Stimulated activated CD8-positive, alpha-beta memory T cell treated with anti-CD3 and anti-CD28 coated beads, Interleukin-15, amount 100 ng/mL, for 4 hours (primary cell): ENCODE data around the gene KRT81.

Source experiments
- DNase-seq, 2 donors: peaks; one replicate each; pipeline ENCODE4 v3.0.0-alpha.2; 2020; ENCODE audit warnings: low read depth in 2 of 2

Gene KRT81

DNA sequence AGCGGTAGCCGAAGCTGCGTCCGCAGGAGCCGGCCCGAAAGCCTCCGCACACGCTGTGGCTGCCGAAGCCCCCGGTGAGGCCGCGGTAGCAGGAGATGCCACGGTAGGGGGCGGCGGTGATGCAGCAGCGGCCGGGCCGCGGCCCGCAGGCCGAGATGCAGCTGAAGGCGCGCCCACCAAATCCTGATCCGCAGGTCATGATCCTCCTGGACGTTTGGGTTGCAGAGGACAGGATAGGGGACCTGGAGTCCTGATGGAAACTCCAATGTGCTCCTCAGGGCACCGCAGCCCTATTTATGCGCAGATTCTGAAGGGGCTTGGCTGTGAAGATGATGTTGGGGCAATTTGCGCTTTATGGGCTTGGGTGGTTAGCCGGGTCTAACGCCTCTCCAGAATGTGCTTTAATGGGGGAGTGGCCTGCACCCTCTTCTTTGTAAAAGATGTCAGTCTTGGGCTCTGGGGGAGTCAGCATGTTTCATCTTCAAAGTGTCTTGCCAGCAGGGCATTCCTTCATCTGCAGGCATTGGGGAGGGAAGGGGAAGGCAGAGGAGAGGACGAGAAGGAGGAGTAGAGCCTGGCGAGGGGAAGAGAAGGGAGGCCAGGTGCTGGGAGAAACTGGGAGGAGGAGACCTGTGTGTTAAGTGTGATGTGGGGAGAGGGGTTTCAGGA, at the start of gene KRT81:
TSS of gene KRT81 (minus strand) at position 268 of the 669 bp plus-strand sequence. CDS start at position 199, 69 bp downstream.
- no peak for DNase-seq

DNA sequence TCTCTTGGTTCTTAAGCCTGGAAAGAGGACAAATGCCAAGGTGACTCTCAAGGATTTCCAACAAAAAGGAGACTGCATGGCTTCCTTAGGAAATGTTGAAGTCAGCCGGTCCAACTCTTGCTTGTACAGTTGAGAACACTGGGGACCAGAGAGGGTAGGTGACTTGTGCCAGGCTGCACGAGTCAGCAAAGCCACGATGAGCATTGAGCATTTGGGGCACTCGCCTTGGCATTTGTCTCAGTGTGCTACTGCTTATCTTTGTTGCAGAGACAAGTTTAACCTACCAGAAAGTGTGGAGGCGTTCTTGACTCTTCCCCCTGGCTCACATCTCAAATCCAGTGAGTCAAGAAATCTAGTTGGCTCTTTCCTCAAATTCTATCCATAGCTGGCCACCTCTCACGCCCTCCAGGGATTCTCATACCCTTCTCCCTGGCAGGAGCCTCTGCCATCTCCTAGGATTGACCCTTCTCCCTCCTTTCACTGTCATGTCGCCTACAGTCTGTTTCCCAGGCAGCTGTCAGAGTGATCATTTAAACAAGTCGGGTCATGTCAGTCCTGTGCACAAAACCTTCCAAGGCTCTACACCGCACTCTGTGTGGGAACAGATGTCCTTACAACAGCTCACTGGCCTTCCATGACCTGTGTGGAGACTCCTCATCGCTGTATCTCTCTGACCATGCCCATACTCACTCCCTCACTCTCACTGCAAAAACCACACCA, 47.1 kb upstream of the KRT81 start:
- no peak for DNase-seq

DNA sequence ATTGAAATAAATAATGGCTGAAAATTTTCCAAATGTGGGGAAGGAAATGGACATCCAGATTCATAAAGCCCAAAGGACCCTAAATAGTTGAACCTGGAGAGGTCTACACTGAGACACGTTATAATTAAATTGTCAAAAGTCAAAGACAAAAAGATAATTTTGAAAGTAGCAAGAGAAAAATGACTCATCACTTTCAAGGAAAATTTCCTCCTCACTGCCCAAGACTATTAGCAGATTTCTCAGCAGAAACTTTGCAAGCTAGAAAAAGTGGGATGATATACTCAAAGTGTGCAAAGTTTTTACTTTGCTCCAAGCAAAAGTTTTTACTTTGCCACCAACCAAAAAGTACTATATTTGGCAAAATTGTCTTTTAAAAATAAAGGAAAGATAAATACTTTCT, 45.7 kb upstream of the KRT81 start:
- DNase-seq, result no peak

DNA sequence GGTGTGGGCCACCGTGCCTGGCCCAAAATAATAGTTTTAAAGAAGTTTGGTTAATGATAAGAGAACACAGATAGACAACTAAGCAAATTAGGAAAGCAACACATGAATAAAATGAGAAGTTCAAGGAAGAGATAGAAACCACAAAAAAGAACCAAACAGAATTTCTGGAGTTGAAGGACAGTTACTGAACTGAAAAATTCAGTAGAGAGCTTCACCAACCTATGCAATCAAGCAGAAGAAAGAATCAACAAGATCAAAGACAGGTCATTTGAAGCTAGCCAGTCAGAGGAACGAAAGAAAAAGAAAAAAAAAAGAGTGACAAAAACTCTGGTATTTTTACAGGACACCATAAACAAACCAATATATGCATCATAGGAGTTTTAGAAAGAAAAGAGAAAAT, 45.3 kb upstream of the KRT81 start:
- DNase-seq, result no peak

- DNase-seq, result no peak
These were observed 44.4 kb upstream of the KRT81 start for GRCh38 chr12:52335598-52336262.

DNA sequence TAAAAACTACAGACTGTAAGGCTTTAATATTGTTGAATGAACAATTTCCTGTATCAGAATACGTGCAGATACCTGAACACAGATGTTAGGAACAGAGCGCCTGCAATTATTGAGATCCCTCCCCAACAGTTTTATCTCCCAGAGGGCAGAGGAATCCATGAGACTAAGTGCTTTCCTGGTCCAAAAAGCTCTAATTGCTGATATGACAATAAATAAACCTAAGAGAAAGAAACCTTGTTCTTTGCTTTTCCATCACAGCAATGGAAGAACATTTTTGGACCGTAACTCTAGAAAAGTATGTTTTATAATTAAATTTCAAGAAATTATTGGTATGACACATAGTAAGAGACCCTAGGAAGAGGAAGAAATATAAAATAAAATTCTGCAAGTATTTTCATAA, 42.9 kb upstream of the KRT81 start:
- no peak for DNase-seq

DNA sequence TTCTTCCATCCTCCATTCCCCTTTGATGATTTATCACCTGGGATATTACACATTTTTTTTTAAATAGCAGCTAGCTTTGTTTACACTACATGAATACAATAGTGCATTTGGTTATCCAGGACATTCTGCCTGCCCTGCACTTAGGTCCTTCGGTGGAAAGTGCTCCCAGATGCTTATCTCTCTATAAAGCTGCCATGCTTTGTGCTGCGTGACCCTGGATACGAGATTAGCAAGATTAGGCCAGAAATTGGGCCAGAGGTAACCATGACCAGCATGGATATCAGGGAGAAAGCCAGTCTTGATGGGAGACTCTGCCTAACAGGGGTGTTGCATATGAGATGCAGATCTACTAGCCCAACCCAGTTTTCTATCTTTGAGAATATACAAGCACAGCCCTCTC, 42.0 kb upstream of the KRT81 start:
- no peak for DNase-seq

DNA sequence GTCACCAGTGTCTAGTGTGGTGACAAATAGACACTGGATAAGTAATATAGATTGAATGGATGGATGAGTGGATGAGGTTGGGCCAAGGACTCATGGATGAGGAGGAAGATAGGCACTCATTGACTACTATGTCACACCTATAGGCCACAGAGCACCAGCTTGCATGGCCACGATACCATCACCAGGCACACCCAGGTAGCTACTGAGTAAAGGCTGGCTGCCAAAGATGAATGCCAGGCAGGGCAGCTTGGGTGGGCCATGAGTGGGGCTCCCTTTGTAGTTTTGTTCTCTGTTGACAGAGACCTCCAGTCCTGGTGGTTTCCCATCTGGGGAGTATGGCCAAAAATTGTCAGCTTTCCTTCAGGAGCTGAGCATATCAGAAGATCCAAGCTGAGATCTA, 41.0 kb upstream of the KRT81 start:
- DNase-seq, result no peak

DNA sequence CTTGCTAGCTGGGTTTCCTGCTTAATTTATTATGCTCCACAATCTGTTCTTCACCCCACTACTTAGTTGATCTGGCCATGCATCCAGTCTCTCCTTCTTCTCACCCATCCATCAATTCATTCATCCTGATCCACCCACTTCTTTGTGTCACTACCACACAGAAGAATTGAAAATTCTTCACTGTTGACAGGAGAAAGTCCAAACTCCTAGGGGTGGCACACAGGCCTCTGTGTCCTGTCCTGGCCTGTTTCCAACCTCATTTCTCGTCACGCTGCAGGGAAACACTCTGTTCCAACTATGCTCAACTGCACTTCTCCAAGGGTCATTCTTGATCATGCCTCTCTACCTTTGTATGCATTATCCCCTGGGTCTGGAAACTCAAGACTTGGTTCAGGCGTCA, 40.5 kb upstream of the KRT81 start:
- DNase-seq, result no peak

DNA sequence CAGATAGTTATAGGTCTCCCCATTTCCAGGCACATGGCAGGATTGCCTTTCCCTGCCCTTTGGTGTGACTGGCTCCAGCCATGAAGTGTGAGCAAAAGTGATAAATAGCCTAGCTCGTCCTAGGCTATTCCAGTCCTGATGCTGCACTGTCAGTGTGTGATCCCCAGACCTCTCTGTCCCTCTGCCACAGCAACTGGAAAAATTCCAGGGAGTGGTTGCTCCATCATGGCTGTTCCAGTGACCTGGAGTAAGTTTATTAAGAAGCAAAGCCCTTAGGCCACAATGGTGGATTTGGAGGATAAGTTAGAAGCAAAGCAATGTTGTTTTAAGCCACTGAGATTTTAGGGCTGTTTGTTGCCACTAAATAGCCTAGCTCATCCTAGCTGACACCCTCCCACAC, 39.7 kb upstream of the KRT81 start:
- DNase-seq, result no peak

DNA sequence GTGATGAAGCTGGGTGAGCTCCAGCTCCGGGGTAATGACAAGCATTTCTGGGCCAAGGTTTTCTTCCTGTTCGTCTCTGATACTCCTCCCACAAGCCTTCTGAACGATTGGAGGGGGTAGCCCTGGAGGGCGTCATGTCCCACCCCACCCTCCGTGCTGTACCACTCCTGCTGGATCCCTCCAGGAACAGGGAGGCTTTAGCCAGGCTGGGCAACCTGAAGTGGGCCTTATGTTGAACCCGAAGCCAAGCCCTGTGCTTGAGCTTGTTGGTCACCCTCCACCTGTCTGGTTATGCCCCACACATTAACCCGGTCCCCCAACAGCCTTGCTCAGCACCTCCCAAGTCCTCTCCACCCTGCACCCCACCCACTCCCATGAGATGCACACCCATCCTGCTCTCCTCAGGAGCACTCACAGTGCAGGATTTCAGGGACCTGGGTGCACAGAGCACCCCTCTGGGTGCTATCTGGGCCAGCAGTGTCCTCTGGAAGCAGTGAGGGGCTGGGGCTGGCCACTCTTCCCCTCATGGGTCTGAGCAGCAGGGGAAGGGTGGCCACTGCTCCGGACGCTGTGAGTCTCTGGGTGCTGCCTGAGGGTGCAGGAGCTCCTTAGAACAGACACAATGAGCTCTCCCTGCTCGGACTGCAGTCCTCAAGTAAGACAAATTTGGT, 36.6 kb upstream of the KRT81 start:
- DNase-seq, result no peak

DNA sequence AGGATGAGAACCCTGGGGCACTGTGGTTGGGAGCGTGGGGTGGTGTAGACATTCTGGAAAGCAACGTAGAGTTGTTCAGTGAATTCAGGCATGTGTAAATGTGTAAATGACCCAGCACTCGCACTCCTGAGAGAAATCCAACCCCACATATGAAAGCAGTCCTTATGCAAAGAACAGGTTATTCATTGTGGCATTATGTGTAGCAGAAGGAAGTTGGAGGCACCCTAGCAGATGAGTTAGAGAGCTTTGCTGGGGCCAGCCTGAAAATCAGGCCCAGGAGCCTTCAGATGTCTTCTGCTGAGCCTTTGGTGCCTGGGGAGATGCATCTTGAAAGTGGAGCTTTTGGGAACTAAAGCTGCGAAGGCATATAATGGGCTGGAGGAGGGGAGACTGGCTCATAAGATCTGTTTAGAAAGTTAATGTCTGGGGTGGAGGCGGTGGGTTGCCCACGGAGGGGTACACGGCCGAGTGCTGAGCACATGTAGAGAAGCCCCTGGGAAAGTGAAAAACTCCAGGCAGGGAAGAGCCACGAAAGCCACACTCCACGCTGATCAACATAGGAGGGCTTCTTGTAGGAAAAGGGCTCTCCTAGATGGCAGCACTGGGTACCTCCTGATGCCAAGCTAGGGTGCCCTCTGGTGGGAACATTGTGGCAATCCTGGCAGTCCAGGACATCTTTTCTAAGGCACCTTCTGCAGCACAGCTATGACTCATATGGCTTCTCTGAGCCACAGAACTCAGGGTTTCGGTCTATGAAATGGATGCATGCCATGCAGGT, 35.9 kb upstream of the KRT81 start:
- peak; percentile 52 to 72 for DNase-seq

GRCh38 chr12:52324153-52324444, 32.8 kb upstream of the KRT81 start:
- DNase-seq, result no peak

GRCh38 chr12:52323416-52324152, 32.2 kb upstream of the KRT81 start:
- no peak for DNase-seq

DNA sequence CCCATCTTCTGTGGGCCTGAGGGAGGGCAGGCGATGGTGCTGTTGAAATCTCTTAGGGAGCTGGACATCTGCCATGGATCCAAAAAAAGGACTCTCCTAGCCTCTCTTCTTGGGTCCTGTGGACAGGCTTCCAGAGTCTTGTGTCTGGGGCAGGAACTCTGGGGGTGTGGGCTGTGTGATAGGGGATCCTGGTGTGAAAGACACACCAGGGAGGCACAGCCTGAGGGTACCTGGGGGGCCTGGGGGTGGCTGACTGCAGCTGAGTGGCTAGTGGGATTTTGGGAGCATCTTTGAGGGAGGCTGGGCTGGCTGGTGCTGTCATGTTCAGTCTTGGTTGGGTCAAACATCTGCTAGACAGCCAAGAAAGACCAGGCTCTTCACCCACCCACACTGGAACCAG, 31.7 kb upstream of the KRT81 start:
- DNase-seq, result no peak

DNA sequence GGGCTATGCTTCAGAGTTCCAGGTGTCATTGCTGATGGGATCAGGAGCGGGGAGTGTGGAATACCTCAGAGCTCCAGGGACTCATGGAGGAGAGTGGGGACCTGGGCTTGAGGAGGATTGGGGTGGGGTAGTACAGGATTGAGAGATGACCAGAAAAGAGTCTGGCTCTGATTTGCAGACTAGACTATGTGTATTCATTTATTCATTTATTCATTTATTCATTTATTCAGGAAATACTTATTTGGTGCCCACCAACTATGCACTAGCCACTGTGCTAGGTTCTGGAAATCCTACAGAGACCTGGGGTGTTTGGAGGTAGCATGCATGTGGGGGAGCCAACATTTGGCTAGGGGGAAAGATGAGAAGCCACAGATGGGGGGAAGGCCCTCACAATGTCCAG, 30.7 kb upstream of the KRT81 start:
- no peak for DNase-seq

- no peak for DNase-seq
These were observed 30.1 kb upstream of the KRT81 start for GRCh38 chr12:52321418-52321817.

GRCh38 chr12:52320784-52321400, 29.6 kb upstream of the KRT81 start, which contains the start of gene KRT83:
Gene KRT83, minus strand, starts transcription at chr12:52321398. Its CDS starts 63 bp downstream, at chr12:52321335.
- DNase-seq, result no peak

- no peak for DNase-seq
These were observed 27.8 kb upstream of the KRT81 start for GRCh38 chr12:52319097-52319496.

- DNase-seq, result no peak
These were observed 27.1 kb upstream of the KRT81 start for GRCh38 chr12:52318241-52318990.
